ENCODE results near the gene GRID1.

The GRID1 gene

DNA sequence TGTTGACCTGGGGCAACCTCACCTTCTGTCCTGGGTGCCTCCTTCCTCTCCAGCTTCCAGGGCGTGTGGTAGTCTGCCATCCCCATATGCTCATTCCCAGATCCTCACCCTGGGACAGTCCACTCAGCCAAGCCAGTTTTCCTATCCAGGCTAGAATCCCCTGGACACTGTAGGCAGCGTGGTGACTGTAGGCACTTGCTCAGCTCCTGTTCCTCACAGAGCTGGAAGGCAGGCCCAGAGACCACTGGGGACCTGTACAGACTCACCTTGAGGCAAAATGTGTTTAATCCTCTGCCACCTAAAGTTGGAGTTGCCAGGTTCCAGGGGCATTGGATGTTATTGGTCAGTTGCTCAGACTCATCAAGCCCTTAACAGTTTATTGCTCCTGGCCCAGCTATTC, 2.4 kb upstream of the GRID1 start:
- no peak for DNase-seq (ENCODE audit: low read depth, low spot score)

DNA sequence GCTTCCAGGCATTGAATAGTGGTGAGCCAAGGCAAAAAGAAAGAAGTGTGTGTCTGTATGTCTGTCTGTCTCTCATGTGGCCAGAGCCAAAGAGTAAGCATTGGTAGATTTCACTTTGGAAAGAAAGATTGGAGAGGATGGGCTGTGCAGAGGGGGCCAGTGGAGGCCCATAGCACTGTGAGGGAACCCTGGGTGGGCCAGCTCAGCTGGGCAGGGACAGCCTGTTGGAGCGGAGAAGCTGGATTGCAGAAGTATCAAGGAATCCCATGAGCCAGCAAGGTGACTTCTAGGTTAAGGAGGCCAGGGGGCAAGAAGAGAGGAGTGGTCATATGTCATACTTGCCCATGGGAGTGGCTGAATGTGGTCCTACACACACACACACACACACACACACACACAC, 1.5 kb upstream of the GRID1 start:
- DNase-seq (ENCODE audit: low read depth, low spot score) = no peak

DNA sequence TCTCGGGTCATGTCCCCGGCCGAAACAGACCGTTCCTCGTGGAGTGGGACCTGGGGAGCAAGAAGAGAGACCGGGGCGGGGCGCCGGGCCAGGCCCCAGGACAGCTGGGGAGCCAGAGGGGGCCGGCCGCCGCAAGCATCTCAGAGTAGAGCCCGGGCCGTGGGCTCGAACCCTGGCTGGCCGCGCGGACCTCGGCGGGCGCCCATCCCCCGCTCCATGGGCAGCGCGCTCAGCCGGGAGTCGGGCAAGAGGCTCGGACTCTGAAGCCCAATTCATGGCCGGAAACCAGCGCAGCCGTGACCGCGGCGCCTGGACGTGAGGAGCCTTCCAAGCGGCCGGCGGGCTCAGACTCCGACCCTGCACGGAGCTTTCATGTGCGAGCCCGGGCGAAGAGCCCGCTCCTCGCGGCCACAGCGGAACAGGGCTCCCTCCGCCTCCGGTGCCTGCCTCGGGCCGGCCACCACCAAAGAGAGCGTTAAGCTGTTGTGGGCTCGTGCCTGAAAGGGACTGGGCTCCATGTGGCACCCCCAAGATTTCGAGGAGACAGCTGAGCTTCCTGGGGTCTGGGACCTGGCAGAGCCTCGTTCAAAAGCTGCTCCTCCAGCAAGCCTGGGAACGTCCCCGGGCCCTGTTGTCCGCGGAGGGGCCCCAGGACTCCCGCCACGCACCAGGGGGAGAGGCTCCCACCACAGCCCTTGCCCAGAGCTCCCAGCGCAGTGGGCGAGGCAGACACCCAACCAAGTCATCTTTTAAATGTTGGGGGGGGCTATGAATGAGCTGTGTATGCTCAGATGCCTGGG, 757 bp upstream of the GRID1 start:
- no peak for DNase-seq (ENCODE audit: low read depth, low spot score)

DNA sequence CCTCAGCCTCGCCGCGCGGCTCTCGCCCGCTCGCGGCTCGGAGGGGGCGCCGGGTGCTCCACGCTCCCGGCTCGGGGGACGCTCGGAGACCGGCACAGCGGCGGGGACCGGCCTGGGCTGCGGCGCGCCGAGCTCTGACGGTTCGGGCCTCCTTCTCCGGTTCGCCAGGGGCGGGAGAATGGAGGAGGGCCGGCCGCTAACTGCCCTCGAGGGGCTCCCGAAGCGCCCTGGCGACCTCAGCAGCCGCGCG, 232 bp upstream of the GRID1 start:
- no peak for DNase-seq (ENCODE audit: low read depth, low spot score)

DNA sequence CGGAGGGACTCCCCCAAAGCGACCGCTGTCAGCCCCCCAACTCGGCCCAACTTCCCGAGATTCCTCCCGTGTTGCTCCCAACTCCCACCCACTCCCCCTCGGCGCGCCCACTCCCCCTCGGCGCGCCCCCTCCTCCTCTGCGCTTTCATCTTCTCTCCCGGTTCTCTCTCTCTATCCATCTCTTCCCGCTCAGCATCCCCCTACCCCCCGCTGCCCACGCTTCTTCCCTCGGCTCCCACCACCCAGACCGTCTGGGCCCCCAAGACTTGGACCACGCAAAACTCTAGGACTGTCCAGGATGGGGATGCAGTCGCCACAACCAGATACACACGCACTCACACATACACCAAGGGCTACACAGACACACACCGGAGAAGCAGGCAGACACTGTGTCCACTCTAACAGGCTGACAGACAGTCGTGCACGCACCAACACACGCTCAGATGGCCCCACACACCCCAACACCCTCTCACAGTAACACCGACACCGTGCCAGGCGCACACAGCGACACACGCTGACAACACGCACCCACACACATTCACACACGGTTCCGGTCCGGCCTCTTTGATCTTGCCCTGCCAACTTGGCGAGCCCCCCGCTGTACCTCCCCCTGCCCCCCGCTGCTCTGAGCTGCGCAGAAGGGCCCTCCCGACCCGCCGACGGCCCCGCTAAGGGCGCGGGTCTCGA, 1.1 kb downstream of the GRID1 start:
- DNase-seq (ENCODE audit: low read depth, low spot score) = no peak

DNA sequence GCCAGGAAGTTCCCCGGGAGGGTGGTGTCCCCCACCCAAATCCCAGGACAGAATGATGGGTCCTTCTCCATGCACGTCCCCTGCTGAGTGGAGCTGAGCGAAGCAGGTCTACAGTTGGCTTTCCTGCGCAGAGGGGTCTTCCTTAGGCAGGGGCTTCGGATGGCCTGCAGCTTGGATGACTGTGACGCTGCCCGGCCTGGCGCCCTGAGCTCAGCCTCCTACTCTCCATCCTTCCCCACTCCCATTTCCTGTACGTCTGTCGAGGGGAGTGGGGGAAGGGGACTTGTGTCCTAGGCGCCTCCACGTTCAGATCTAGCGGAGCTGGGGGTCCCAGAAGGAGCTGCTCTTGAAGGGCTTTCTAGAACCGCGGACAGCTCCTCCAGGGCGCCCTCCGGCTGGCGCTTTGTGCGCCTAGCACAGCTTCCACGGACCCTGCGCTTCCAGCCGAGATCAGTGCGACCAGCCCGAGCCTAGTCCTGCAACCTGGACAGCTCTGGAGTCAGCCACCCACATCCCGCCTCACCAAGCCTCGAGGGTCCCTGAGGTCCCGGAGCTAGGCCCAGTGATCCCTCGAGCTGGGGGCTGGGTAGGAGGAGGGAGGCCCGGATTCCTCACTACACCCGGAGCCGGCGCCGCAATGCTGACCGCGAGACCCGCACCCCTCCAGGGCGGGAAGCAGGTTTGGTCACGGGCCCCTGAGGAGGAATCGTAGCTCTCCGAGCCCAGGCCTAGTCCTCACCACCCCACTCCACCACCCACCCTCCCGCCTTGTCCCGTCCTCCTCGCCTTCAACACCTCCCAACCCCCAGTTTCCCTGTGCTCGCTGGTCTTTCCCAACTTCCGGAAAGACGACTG, 1.9 kb downstream of the GRID1 start:
- peak; percentile 38 for DNase-seq (ENCODE audit: low read depth, low spot score)

DNA sequence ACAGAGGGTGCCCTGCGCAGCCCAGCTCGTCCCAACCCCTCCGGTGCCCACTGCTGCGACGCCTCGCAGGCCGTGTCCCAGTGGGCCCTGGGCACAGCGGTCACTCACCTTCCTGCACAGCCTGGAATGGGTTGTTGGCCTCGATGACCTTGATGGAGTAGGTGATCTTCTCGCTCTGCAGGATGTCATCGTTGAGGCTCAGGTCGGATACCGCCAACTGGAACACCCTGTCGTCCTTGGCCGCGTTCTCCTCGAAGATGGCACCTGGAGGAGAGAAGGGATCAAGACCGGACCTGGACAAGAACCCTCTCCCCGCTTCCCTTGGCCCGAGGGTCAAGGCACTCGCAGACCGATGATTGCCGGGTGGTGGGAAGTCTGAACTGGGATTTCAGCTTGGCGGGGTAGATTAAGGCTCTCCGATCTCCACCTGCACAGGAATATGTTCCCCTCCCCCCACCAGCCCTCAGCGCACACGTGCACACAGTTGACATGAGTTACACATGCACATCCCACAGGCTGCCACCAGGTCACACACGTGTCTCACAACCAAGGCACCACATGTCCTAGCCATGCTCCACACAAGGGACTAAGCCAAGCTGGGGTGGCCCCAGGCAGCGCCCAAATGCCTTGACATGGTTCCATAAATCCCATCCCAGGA, 2.6 kb downstream of the GRID1 start:
- no peak for DNase-seq (ENCODE audit: low read depth, low spot score)

DNA sequence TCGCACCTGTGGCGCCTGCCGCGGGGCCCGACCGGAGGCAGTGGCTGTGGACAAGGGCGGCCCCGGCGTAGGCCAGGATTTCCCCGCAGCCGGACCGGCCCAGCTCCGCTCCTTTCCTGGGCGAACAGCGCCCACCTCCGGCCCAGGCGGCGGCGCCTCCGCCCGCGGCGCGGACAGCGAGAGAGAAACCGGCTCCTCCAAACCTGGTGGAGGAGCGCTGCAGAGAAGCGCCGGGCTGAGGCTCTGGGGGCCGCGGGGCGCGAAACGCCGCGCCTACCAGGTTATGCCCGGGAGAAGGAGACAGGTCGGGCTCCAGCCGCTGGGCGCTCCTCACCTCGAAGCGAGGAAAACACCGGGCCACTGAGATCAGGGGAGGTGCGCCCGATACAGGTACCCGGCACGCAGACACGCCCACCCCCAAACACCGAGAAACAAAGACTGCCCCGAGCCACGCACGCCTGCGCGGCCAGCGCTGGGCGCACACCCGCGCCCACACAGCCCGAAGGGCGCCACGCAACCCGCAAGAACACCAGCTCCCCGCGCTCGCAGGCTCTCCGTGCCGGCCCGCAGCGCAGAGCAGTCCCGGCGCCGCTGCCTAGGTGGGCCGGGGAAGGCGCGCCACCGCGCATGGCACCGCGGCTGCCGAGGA, 3.3 kb downstream of the GRID1 start:
- DNase-seq (ENCODE audit: low read depth, low spot score) = no peak

DNA sequence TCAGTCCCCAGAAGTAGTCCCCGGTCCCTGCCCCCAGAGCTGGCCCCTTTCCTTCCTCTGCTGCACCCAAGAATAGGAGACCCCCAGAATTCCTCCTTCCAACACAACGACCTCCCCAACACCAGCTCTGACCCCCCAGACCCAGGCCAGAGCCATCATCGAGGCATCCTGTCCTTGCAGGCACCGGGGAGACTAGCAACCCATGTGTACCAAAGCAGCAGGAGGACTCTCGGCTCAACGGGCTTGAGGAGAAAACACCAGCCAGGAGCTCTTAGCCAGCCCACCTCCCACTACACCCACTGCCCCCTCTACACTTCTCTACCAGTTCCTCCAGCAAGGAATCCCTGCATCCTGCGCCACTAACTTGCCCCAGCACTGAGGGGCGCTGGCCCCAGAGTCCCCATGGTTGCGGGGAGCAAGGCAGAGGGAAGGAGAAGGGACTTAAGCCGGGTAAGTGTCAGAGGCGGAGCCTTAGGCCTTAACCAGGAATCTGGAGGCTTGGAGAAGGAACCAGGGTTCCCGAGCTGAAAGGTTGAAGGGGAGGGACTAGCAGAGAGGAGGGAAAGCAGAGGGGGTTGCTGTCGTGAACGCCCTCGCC, 3.9 kb downstream of the GRID1 start:
- peak; percentile 60 for DNase-seq (ENCODE audit: low read depth, low spot score)

DNA sequence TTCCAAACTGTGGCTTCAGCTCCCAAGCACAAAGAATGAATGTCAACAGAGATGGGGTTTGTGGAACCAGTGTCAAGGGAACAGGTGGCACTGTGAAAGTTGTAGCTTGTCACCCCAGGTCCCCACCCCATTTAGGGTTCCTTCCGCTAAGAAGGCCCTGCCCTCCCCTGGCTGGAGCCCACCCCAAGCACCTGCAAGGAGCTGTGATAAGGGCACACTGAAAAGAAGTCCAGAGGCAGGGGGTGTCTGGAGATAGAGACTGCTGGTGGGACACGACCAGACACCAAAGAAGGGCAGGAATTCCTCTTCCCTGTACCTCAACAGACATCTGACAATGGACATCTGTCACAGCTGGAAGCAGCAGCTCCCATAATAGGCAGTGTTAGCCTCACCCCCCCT, 4.5 kb downstream of the GRID1 start:
- no peak for DNase-seq (ENCODE audit: low read depth, low spot score)

DNA sequence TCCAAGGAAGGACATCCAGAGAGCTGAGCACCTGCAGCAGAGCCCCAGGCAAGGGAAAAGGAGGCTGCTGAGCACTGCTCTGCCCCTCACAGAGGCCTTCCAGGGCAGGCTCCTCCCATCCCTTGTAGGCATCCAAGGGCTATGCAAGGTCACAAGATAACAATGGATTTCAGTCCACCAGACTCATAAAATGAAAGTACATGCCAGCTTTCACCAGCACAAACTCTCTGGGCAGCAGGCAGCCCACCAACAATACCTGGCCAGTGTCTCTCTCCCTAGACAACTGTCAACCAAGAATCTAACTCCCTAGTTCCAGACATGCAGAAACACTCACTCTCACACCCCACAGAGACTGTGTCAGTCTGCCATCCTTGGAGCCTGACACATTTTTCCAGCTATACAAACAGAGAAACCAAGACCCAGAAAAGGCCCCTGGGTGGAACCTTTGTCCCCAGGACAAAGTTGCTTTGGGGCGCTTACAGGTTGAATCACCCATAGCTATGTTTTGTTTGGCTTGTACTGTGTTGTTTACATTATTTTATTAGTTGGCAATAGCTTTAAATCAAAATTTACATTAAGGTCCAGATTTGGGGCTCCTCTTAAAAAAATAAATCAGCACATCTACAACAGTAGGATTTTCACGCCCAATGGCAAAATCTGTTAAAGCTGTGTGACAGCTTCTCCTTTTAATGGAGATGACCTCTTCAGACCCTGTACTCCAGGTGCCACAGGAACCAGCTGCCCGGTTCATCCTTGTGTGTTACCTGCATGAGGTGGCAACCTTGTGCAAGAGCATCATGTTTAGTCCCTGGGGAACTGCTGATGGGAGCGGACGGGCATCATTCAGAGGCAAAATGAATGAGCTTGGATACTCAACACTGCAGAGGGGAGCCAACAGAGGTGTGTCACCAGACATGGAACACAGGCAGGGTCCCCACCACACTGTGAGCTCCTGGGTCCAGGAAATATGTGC, 5.2 kb downstream of the GRID1 start:
- DNase-seq (ENCODE audit: low read depth, low spot score) = no peak

DNA sequence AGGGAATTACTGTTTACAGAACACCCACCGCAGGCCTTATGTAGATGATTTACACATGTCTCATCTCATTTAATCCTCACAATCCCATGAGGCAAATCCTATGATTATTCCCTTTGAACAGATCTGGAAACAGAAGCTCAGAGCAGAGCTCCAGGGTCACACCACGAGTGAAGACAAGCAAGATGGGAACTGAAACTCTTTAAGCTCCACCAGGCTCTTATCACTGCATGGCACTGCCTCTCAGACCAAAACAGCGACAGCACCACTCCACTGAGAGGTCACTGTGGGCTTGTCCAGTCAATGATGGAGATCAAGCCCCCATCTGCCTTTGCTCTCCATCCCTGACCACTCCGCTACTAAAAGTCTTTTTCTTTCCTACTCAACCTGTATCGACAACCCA, 5.9 kb downstream of the GRID1 start:
- DNase-seq (ENCODE audit: low read depth, low spot score) = no peak

DNA sequence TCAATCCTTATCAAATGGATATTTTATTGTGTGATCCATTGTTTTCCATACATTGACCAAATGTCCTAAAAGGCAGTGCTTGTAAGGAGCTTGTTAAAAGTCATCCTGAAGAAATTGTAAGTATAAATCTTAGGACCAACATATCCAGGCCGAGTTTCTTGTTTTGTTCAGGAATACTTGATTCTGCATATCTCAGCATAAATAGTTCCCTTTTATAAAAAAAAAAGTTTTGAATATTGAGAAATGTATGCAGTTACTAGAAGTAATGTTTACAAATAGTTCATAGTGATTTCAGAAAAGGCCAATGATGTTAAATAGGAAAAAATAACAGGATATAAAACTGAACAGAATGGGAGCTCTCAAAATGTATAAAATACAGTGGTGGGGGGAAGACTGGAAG, 6.6 kb downstream of the GRID1 start:
- DNase-seq (ENCODE audit: low read depth, low spot score) = no peak

DNA sequence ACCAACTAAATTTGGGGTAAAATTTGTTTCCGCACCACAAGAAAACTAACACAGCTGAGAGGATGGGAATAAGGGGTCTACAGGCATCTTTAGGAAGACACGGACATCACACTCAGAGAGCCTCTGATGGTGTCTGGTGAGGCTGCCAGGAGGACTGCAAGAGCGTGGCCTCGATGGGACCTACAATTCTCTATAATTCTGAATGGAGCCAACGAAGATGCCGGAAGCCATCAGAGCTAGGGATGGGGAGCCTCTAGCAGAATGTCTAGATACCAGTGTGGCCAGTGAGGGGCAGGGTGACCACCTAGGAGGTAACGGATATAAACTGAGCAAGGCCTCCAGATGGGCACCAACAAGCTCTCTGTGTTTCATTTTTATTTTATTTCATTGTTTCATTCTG, 7.5 kb downstream of the GRID1 start:
- no peak for DNase-seq (ENCODE audit: low read depth, low spot score)

DNA sequence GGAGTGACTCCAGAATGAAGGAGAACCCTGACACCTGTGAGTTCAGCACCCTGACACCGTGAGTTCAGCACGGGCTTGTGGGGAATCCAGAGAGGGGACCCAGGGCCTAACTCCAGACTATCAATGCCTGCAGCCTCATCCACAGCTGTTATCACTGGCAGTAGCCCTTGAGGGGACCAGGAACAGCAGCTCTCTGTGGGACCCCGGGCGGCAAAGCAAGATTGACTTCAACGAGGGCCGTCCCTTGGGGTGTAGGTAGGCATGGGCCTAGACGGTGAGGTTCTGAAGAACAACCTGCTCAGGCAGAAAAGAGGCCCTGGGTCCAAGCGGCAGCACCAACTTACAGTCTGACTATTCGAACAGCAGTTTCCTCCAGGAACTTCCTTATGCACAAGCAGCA, 8.9 kb downstream of the GRID1 start:
- no peak for DNase-seq (ENCODE audit: low read depth, low spot score)

DNA sequence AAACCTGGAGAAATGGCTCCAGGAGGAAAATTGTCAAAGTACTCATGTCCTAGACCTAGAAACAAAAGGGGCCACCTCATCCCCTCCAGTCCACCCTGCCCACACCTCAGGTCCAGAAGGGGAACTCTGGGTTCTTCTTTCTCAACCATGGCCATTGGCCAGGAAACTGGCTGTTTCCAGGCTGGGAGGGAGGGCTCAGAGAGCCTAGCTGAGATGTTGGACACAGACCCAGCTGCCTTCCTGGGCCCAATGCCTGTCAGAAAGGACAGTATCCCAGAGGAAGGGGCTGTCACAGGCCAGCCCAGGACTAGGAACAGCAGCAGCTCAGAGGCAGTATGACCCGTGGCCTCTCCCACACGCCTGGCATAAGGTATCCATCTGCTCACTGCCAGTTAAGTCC, 9.6 kb downstream of the GRID1 start:
- no peak for DNase-seq (ENCODE audit: low read depth, low spot score)

DNA sequence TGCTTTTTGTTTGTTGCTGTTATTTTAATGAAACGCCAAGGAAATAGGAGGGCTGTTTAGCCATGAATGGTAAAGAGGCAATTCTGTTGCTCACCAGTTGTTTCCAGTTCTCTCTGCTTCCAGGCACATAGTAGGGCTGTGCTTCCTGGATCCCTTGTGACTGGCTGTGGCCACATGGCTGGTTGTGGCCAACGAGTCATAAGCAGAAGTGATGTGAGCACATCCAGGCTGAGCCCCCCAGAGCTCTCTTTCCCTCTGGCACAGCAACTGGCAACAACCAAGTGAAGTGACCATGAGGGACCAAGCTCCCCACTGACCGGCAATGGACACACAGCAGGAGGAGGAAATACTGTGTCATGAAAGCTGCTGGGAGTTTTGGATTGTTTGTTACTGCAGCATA, 10.3 kb downstream of the GRID1 start:
- DNase-seq (ENCODE audit: low read depth, low spot score) = no peak

DNA sequence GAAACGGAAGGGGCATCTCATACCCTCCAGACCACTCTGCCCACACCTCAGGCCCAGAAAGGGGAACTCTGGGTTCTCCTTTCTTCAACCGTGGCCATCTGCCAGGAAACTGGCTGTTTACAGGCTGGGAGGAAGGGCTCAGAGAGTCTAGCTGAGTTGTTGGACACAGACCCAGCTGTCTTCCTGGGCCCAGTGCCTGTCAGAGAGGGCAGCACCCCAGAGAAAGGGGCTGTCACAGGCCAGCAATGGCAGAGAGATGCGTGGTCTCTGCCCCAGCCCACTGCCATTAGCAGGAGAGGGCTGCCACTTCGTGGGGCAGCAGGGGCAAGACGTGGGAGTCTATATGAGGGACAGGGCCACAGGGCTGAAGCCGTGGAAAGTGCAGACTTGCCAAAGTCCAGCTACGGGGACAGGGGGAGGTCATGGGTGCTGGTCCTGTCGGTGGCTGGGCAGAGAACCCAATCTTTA, 11.0 kb downstream of the GRID1 start:
- DNase-seq (ENCODE audit: low read depth, low spot score) = no peak

DNA sequence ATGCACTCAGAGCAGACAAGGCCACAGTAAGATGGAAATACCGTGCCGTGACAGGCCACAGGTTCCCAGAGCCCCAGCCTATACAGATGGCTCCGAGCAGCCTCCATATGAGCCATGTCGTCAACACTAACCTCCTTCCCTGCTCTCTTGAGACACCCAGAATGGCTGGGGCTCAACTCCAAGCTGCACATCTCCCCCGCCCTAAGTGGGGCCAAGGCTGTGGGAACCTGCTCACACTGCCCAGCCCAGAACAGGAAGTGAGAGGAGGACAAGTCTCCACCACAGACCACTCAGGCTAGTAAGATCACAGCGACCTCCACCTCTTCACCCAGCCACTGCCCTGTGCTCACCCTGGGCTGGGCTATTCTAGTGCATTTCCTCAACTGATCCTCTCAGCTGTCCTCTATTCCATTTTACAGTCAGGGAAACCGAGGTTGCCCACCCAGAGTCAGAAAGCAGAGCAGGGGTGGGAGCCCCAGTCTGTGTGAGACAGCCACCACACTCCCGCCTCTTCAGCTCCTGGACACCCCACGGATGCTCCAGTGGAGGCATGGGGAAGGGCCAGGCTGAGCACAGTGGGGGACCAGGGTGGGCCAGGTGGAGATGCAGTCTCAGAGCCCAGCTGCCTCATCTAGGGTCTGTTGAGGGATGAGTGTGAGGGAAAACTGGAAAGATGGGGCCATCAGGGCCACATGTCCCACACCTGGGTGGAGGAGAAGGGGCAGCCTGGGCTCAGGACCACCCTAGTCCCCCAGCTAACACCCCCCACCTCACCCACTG, 11.6 kb downstream of the GRID1 start:
- no peak for DNase-seq (ENCODE audit: low read depth, low spot score)
